Kidney glomerular epithelial cell (primary cell): ENCODE data around the gene RRP12.
"Not testable (repeated sequence)": the region's sequence is repeated elsewhere in the genome, so short reads cannot be mapped to it uniquely, and the experiment has no call there.

ENCODE experiments used
- DNase-seq: peaks from one replicate; lab custom pipeline; 2025; lab: John Stamatoyannopoulos, UW

Gene RRP12

GRCh38 chr10:97400665-97401454 is at the start of gene RRP12:
TSS of gene RRP12 (minus strand) at chr10:97401340. CDS start at chr10:97401231, 109 bp downstream.
- peak; percentile 99 for DNase-seq

GRCh38 chr10:97450828-97451227 is 49.7 kb upstream of the RRP12 start:
- DNase-seq: no peak

- DNase-seq: peak; percentile 96
Measured at GRCh38 chr10:97445722-97446639, 44.8 kb upstream of the RRP12 start, which contains the start of the genes EXOSC1 and ZDHHC16. TSS of gene EXOSC1 (minus strand) at chr10:97446006. CDS start at chr10:97445985, 21 bp downstream. TSS of gene ZDHHC16 (plus strand) at chr10:97446175. CDS start at chr10:97451676, 5,501 bp downstream.

DNA sequence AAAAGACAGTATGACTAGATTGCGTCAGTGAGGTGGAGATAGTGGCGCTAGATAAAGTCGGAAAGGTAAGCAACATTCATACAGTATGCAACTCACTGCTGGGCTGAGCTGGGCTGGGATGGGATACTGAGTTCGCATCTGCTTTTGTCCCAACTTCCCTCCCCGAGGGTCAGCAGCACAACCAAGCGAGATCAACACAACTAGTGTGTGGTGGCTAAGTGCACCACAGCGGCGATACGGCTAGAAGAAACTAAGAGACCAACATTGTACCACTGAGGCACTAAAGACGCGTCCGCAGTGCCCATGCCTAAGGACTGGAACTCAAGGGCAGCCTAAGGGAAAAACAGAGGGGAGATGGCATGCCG is 44.2 kb upstream of the RRP12 start:
- DNase-seq: no peak

DNA sequence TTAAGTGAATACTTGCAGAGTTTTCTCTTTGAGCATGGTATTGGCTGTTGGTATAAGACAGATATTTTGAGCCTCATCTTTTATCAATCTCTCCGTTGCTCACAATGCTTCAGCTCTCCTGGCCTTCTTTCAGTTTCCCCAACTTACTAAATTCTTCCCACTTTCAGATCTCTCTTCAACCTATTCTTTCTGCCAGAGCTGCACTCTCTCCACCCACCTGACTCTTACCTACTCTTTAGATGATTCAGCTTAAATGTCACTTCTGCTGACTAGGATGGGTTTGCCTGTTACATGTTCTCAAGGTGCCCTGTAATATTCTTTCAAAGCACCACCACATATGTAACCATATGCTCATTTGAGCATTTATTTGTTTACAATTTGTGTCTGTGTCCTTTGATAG is 43.1 kb upstream of the RRP12 start:
- no peak for DNase-seq

GRCh38 chr10:97442277-97442676 is 41.1 kb upstream of the RRP12 start:
- no peak for DNase-seq

DNA sequence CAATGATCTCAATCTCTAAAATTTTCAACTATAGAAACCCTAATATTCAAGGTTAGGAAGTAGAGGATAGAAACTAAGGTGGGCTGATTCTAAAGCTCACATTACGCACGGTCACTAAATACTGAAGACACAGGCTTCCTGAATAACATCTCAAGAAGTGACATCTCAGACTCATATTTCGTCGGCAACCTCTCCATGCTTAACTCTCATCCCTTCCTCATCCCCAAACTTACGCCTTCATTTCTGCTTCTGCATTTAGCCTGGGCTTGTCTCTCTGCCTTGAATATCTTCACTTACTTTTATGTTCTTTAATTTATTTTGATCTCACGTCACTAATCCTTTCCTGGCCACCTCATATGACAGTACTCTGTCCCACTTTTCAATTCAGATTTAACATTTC is 34.1 kb upstream of the RRP12 start:
- DNase-seq: no peak

DNA sequence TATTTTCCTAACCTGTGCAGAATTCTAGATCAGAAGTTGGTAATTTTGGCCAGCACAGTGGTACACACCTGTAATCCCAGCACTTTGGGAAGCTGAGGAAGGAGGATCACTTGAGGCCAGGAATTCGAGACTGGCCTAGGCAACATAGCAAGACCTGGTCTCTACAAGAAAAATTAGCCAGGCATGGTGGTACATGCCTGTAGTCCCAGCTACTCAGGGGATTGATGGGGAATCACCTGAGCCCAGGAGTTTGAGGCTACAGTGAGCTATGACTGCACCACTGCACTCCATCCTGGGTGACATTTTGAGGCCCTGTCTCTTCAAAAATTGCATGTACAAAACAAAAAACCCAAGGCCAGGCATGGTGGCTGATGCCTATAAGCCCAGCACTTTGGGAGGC is 33.4 kb upstream of the RRP12 start:
- DNase-seq: no peak

GRCh38 chr10:97434055-97434454 is 32.9 kb upstream of the RRP12 start:
- no peak for DNase-seq

GRCh38 chr10:97428572-97428981 is 27.4 kb upstream of the RRP12 start:
- no peak for DNase-seq

DNA sequence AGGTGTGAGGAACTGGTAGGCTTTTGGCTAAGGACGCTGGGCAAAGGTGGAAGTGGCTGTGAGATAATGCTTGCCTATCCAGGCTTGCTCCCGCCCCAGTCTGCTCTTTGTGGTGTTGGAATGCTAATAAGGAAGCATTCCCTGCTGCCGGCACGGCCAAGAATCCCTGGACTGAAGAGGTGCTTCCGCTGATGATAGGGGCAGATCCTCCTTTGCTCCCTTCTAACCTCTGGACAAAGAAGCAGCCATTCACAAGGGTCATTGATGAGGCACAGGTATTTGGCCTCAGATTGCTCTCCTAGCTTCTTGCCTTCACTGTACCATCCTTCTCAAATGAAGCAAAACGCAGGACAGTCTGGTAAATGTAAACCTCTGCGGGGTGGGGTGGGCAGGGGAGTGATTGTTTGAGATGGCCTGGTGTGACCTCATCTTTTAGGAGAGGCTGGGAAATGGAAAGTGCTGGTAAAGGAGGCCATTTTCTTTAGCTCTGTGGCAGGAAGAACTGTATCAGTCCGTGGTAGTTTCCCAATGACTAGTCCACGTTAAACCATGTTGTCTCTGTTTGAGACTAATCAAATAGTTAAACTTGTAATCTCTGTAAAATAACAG is 26.5 kb upstream of the RRP12 start:
- peak; percentile 69 for DNase-seq

DNA sequence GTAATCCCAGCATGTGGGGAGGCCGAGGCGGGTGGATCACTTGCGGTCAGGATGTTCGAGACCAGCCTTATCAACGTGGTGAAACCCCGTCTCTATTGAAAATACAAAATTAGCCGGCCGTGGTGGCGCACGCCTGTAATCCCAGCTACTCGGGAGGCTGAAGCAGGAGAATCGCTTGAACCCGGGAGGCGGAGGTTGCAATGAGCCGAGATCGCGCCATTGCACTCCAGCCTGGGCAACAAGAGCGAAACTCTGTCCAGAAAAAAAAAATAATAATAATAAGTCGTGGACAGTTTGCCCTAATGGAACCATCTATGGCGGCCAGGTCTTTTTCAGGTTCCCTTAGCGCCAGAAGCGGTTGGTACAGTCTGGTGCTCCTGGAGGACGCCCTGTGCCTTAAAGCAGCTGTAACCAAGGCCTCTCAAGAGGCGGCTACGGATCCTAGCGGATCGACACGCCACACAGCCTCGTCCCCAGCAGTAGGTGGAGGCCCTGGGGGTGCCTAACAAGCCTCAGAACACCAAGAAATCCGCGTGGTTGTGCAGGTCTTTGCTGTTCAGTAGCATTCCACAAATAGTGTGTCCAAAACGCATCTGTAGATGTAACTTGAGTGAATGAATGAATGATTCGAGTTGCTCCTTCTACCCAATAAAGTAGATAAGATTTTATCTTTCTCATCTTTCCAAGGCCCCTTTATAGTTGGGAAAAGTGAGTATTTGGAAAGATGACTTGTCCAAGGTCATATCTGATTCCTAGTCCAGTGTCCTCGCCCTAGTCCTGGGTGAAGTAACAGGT is 25.8 kb upstream of the RRP12 start:
- DNase-seq: no peak

- peak; percentile 97 for DNase-seq
Measured at GRCh38 chr10:97425964-97426775, 25.0 kb upstream of the RRP12 start, which contains the start of gene PGAM1. TSS of gene PGAM1 (plus strand) at chr10:97426191. CDS start at chr10:97426308, 117 bp downstream.

- not testable (repeated sequence) for DNase-seq
Measured at GRCh38 chr10:97423757-97424098, 22.6 kb upstream of the RRP12 start.

GRCh38 chr10:97416565-97416964 is 15.4 kb upstream of the RRP12 start:
- no peak for DNase-seq

- peak; percentile 52 for DNase-seq
Measured at GRCh38 chr10:97412891-97413304, 11.8 kb upstream of the RRP12 start.

DNA sequence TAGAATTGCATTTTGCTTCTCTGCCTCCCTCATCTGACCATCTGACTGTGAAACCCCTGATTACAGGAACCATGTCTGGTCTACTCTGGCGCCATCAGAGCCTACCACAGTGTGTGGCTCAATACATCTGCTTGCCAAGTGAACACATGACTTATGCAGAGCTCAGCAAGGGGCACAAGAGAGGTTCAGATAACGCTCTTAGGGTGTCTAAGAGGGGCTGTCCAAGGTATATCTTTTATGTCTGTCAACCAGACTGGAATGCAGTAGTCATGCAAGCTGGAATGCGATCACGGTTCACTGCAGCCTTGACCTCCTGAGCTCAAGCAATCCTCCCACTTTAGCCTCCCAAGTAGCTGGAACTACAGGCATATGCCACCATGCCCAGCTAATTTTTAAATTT is 10.3 kb upstream of the RRP12 start:
- DNase-seq: peak; percentile 86

DNA sequence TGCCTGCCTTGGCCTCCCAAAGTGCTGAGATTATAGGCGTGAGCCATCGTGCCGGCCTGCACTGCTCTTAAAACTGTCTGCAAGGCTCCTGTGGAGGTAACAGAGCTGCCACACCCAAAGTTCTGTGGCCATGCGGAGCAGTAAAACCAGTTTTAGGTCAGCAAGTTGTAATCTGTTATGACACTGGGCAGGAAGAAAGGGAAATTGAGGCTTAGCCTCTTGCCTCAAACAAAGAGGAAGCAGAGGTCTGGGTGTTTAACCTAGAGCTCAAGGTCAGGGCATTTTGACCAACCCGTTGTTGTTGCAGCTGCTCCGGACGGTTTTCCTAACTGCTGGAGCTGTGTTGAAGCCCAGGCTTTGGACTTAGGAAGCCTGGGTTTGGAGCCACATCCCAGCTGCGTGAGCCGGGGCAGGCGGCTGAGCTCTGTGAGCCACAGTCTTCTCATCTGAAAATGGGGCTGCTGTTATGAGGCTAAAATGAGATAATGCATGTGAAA is 7.4 kb upstream of the RRP12 start:
- DNase-seq: no peak

- DNase-seq: no peak
Measured at GRCh38 chr10:97407952-97408248, 6.8 kb upstream of the RRP12 start.

- peak; percentile 90 for DNase-seq
Measured at GRCh38 chr10:97407211-97407951, 6.2 kb upstream of the RRP12 start.
